Hepatocyte (in vitro differentiated cells): ENCODE results near the gene LRRC4C. TPM values are rescaled to one million over a fixed set of nuclear protein-coding genes. Genes with fewer than 3 reads are reported as not detected.

ENCODE experiments used
- DNase-seq: peaks from one replicate; pipeline ENCODE4 v3.0.0-alpha.2; 2016; ENCODE audit warnings: low spot score
- H2AFZ ChIP-seq: fragments of 200-600 bp; sonication (generic); 2 replicates; pipeline ENCODE4 v1.6.0; 2016; ENCODE audit warnings: antibody characterized with exemption, mild to moderate bottlenecking
- H3K27ac ChIP-seq: fragments of 200-600 bp; sonication (generic); 2 replicates; pipeline ENCODE4 v1.5.1; 2016; ENCODE audit warnings: mild to moderate bottlenecking
- H3K27me3 ChIP-seq: fragments of 200-600 bp; sonication (generic); 2 replicates; pipeline ENCODE4 v1.6.1; 2016
- H3K36me3 ChIP-seq: fragments of 200-600 bp; sonication (generic); replicated peaks from 2 replicates; pipeline ENCODE4 v1.5.1; 2016; ENCODE audit warnings: low read depth; ENCODE audit not compliant: insufficient read depth
- H3K4me1 ChIP-seq: fragments of 200-600 bp; sonication (generic); 2 replicates; pipeline ENCODE4 v1.5.1; 2016; ENCODE audit warnings: mild to moderate bottlenecking, moderate library complexity; ENCODE audit not compliant: insufficient read depth
- H3K4me2 ChIP-seq: fragments of 200-600 bp; sonication (generic); 2 replicates; pipeline ENCODE4 v1.6.0; 2016
- H3K4me3 ChIP-seq: fragments of 200-600 bp; sonication (generic); 2 replicates; pipeline ENCODE4 v1.5.1; 2016; ENCODE audit warnings: mild to moderate bottlenecking
- H3K79me2 ChIP-seq: fragments of 200-600 bp; sonication (generic); 2 replicates; pipeline ENCODE4 v1.6.0; 2017; ENCODE audit warnings: mild to moderate bottlenecking
- H3K9me2 ChIP-seq: fragments of 200-600 bp; sonication (generic); replicated peaks from 2 replicates; pipeline ENCODE4 v1.6.0; 2017; ENCODE audit warnings: mild to moderate bottlenecking; ENCODE audit not compliant: insufficient read depth
- H3K9me3 ChIP-seq: fragments of 200-600 bp; sonication (generic); 2 replicates; pipeline ENCODE4 v1.5.1; 2016; ENCODE audit warnings: low read depth, mild to moderate bottlenecking
- H4K20me1 ChIP-seq: fragments of 200-600 bp; sonication (generic); 2 replicates; pipeline ENCODE4 v1.6.0; 2016; ENCODE audit warnings: mild to moderate bottlenecking; ENCODE audit not compliant: insufficient read depth, poor library complexity, severe bottlenecking
- CTCF ChIP-seq: fragments of 200-600 bp; sonication (generic); IDR thresholded peaks from 2 replicates; pipeline ENCODE4 v1.5.1; 2016; ENCODE audit warnings: antibody characterized with exemption, mild to moderate bottlenecking; ENCODE audit not compliant: poor library complexity
- EZH2 ChIP-seq: fragments of 200-600 bp; sonication (generic); IDR thresholded peaks from 2 replicates; pipeline ENCODE4 v1.6.1; 2016; ENCODE audit warnings: antibody characterized with exemption, mild to moderate bottlenecking, borderline replicate concordance
- EZH2phosphoT487 ChIP-seq: fragments of 200-600 bp; sonication (generic); IDR thresholded peaks from one replicate; pipeline ENCODE4 v1.6.1; 2018; ENCODE audit warnings: antibody characterized with exemption, mild to moderate bottlenecking, low read depth, moderate library complexity; ENCODE audit not compliant: unreplicated experiment, severe bottlenecking
- WGBS: methylation state at CpG from one replicate; pipeline ENCODE4 v1.1.6; 2016; ENCODE audit warnings: low lambda C conversion rate; ENCODE audit errors: missing lambda C conversion rate; 5-methylcytosine and 5-hydroxymethylcytosine counted together
- polyA plus RNA-seq: library from polyadenylated mRNA; unstranded; fragments of >200 nt; fragmentation: Nextera tagmentation; extraction: Ambion mirVana; gene quantifications from 2 replicates; pipeline ENCODE4 v1.2.1, GENCODE V29; 2016
- total RNA-seq: library from RNA; depleted of rRNA; stranded (reverse); fragments of >200 nt; gene quantifications from 2 replicates; pipeline ENCODE4 v1.2.3, GENCODE V29; 2014

LRRC4C gene
- total and polyA plus RNA-seq, 2 experiments from 2014 or later: 1.1 to 3.1 TPM

DNA sequence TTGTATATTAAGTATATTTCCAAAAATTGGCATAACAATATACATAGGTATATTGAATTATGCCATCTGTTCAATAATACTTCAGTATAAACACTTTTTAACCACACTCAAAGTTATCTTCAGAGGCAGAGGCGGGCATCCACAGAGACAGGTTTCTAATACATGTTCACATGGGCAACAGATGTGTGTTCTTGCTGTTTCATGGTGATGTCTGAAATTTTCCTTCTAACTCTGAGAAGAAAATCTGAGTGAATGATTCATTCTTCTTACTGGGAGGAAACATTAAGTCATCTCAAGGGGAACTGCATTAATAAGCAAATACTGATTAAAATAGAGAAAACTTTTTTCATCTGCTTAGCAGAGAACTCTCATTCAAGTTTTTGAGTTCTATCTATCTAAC is 1074.5 kb downstream of the LRRC4C start:
- Histone ChIP-seq H2AFZ (no peak overlapping the region), H3K27me3 (no peaks in the 10 kb centered on the region), H4K20me1 (no peaks in the 10 kb centered on the region), H3K4me1 (no peaks in the 10 kb centered on the region), H3K4me3 (no peak overlapping the region), H3K79me2 (no peaks in the 10 kb centered on the region), H3K36me3 (no peaks in the 10 kb centered on the region), H3K27ac (no peak overlapping the region), H3K9me3 (no peaks in the 10 kb centered on the region), H3K9me2 (no peaks in the 10 kb centered on the region), H3K4me2 (no peak overlapping the region)
- 97% methylated on average over 1 of the region's 1 CpG for WGBS
- no peak for TF ChIP-seq EZH2phosphoT487
- TF ChIP-seq CTCF: no peak
- TF ChIP-seq EZH2: no peak
- DNase-seq: no peak

DNA sequence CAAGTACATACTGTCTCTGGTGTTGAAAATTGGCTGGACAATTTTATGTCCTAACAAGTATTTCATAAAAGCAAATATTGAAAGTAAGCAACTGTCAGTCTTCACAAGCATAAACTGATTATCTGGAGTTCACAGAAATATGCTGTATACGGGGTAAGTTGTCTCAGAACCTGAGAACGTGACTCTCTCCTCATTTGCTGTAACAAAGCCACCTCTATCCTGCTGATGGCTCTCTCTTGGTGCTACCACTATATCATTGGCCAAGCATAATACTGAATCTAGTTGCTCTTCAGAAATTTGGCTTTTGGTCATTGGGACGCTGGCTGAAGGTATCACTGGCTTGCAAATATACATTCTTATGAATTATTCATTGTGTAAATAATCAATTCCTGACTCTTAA is 1078.0 kb downstream of the LRRC4C start:
- no peak overlapping the region for H3K4me2 ChIP-seq
- H3K27ac ChIP-seq: no peak overlapping the region
- H3K36me3 ChIP-seq: no peaks in the 10 kb centered on the region
- no peaks in the 10 kb centered on the region for H4K20me1 ChIP-seq
- no peak for TF ChIP-seq EZH2phosphoT487
- no peak for TF ChIP-seq EZH2
- no peak for TF ChIP-seq CTCF
- H2AFZ ChIP-seq: no peak overlapping the region
- H3K9me3 ChIP-seq: no peaks in the 10 kb centered on the region
- no peaks in the 10 kb centered on the region for H3K9me2 ChIP-seq
- no peaks in the 10 kb centered on the region for H3K4me1 ChIP-seq
- no peak overlapping the region for H3K4me3 ChIP-seq
- H3K27me3 ChIP-seq: no peaks in the 10 kb centered on the region
- 94% methylated on average over 3 of the region's 3 CpGs for WGBS
- DNase-seq: no peak
- no peaks in the 10 kb centered on the region for H3K79me2 ChIP-seq

GRCh38 chr11:40380835-40381234 is 1078.6 kb downstream of the LRRC4C start:
- Histone ChIP-seq H3K9me2 (no peaks in the 10 kb centered on the region), H3K9me3 (no peaks in the 10 kb centered on the region), H3K4me1 (no peaks in the 10 kb centered on the region), H3K4me2 (no peak overlapping the region), H2AFZ (no peak overlapping the region), H3K27me3 (no peaks in the 10 kb centered on the region), H3K79me2 (no peaks in the 10 kb centered on the region), H4K20me1 (no peaks in the 10 kb centered on the region), H3K4me3 (no peak overlapping the region), H3K36me3 (no peaks in the 10 kb centered on the region), H3K27ac (no peak overlapping the region)
- TF ChIP-seq CTCF: no peak
- no peak for TF ChIP-seq EZH2
- no peak for TF ChIP-seq EZH2phosphoT487
- WGBS: 81% methylated on average over 5 of the region's 5 CpGs
- DNase-seq: no peak

DNA sequence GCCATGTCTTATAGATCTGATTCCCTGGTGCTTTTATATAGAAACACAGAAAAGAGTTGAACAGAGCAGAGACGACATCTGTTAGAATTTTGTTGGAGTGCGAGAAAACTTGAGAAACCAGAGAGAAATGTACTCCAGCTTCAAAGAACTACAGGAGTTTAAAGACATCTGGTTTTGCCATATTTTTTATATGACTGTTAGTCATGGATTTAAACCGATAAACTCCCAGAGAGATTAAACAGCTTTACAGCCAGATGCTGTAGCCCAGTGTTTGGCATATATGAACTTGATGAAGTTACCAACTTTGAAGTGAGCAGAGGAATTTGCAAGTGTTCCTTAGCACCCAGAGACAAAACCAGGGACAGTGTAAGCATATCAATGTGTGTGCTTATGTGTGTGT is 1083.1 kb downstream of the LRRC4C start:
- Histone ChIP-seq H3K4me2 (no peak overlapping the region), H3K9me3 (no peaks in the 10 kb centered on the region), H4K20me1 (no peaks in the 10 kb centered on the region), H3K4me1 (no peaks in the 10 kb centered on the region), H3K27ac (no peak overlapping the region), H2AFZ (no peak overlapping the region), H3K36me3 (no peaks in the 10 kb centered on the region), H3K79me2 (no peaks in the 10 kb centered on the region), H3K4me3 (no peak overlapping the region), H3K9me2 (no peaks in the 10 kb centered on the region), H3K27me3 (no peaks in the 10 kb centered on the region)
- 43% methylated on average over 3 of the region's 3 CpGs for WGBS
- no peak for TF ChIP-seq CTCF
- no peak for TF ChIP-seq EZH2
- no peak for TF ChIP-seq EZH2phosphoT487
- no peak for DNase-seq
